ENCODE measurements around the gene SCN11A.

DNA sequence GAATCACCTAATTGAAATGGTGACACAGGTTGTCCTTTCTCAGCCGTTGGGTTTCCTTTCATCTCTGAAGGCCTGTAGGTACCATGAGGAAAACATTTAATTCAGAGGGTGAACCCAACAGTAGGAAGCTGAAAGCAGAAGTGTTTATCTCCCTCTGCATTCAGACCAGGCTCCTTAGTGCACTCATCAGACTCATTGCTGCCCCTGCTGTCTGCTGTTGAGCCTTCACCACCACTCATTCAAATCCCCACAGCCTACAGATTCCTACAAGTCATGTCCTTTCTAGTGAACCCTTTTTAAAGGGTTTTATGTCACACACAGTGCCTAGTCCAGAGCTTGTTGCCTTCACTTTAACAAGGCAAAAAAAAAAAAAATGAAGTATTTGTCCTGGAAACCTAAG, 13.5 kb upstream of the SCN11A start:
- TF ChIP-seq HOXA7 (CRISPR knock-in tag; IDR thresholded peaks at IDR 0.05) (no peak), NPAS2 (CRISPR knock-in tag; IDR thresholded peaks at IDR 0.05; ENCODE audit: borderline replicate concordance) (no peak), RAD21 (conservative IDR thresholded peaks at IDR 0.05 in 1 of 2, IDR thresholded peaks at IDR 0.05 in 1 of 2) (no peak)
- TF ChIP-seq, protein P1, sequence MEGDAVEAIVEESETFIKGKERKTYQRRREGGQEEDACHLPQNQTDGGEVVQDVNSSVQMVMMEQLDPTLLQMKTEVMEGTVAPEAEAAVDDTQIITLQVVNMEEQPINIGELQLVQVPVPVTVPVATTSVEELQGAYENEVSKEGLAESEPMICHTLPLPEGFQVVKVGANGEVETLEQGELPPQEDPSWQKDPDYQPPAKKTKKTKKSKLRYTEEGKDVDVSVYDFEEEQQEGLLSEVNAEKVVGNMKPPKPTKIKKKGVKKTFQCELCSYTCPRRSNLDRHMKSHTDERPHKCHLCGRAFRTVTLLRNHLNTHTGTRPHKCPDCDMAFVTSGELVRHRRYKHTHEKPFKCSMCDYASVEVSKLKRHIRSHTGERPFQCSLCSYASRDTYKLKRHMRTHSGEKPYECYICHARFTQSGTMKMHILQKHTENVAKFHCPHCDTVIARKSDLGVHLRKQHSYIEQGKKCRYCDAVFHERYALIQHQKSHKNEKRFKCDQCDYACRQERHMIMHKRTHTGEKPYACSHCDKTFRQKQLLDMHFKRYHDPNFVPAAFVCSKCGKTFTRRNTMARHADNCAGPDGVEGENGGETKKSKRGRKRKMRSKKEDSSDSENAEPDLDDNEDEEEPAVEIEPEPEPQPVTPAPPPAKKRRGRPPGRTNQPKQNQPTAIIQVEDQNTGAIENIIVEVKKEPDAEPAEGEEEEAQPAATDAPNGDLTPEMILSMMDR (IDR thresholded peaks at IDR 0.05), result no peak; the same call in 2 of the 3 replicates

Data from A549 (cell line).